Measurements from ENCODE around the gene HSD17B8. TPM values are rescaled to one million over a fixed set of nuclear protein-coding genes. Genes with fewer than 3 reads are reported as not detected.

HSD17B8 gene
- total RNA-seq, 3 donors from 2014 or later (not counting 1 experiment from before 2014, with no cell fraction given): 5.4 to 7.7 (median 6.8) TPM

DNA sequence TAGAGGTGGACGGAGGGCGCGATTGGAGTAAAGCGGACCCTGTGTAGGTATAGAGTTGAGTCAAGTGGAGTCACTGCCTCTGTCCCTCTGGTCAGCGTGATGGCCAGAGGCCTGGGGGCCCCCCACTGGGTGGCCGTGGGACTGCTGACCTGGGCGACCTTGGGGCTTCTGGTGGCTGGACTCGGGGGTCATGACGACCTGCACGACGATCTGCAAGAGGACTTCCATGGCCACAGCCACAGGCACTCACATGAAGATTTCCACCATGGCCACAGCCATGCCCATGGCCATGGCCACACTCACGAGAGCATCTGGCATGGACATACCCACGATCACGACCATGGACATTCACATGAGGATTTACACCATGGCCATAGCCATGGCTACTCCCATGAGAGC lies 3.3 kb upstream of the HSD17B8 start:
- TF ChIP-seq, protein P1, sequence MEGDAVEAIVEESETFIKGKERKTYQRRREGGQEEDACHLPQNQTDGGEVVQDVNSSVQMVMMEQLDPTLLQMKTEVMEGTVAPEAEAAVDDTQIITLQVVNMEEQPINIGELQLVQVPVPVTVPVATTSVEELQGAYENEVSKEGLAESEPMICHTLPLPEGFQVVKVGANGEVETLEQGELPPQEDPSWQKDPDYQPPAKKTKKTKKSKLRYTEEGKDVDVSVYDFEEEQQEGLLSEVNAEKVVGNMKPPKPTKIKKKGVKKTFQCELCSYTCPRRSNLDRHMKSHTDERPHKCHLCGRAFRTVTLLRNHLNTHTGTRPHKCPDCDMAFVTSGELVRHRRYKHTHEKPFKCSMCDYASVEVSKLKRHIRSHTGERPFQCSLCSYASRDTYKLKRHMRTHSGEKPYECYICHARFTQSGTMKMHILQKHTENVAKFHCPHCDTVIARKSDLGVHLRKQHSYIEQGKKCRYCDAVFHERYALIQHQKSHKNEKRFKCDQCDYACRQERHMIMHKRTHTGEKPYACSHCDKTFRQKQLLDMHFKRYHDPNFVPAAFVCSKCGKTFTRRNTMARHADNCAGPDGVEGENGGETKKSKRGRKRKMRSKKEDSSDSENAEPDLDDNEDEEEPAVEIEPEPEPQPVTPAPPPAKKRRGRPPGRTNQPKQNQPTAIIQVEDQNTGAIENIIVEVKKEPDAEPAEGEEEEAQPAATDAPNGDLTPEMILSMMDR (IDR thresholded peaks at IDR 0.05): no peak
- H3K27me3 Mint-ChIP-seq (ENCODE audit: low read depth in 2 of 2): no peaks in the 10 kb centered on the region
- no peak for ATAC-seq
- peaks cover 75 to 93% of the 10 kb centered on the region in 2 donors for H3K4me1 Mint-ChIP-seq
- H3K4me3 Mint-ChIP-seq: peak overlapping the region; percentile 99
- H3K4me1 ChIP-seq (ENCODE audit: control insufficient read depth, insufficient read depth, low read length): peaks cover 45% of the 10 kb centered on the region
- no peaks in the 10 kb centered on the region for H3K9me3 ChIP-seq (ENCODE audit: control insufficient read depth, insufficient read depth, low read length)
- no peaks in the 10 kb centered on the region for H3K9me3 Mint-ChIP-seq
- peak overlapping the region; percentile 98 for H3K27ac Mint-ChIP-seq
- DNase-seq: peak in 1 of 2 donors; percentile 25
- H3K36me3 ChIP-seq (ENCODE audit: control insufficient read depth, insufficient read depth, low read length): peaks cover 40% of the 10 kb centered on the region
- H3K27me3 ChIP-seq (ENCODE audit: control insufficient read depth, insufficient read depth, low read length): no peaks in the 10 kb centered on the region
- H3K36me3 Mint-ChIP-seq: peaks cover 20% of the 10 kb centered on the region
- WGBS (ENCODE audit: insufficient coverage): 6% methylated on average over 14 of the region's 14 CpGs
- peak overlapping the region; percentile 99 for H3K27ac ChIP-seq (ENCODE audit: low read length)
- peak overlapping the region; percentile 99 for H3K4me3 ChIP-seq (ENCODE audit: low read length)
- intact Hi-C loops (cut with micrococcal nuclease): loop anchor here (2.0 to 5.0 kb wide), 3 partner anchors 98 to 349 kb away; partner anchors contain the start of genes PHF1, PSMB9, RGL2 and TAP1

DNA sequence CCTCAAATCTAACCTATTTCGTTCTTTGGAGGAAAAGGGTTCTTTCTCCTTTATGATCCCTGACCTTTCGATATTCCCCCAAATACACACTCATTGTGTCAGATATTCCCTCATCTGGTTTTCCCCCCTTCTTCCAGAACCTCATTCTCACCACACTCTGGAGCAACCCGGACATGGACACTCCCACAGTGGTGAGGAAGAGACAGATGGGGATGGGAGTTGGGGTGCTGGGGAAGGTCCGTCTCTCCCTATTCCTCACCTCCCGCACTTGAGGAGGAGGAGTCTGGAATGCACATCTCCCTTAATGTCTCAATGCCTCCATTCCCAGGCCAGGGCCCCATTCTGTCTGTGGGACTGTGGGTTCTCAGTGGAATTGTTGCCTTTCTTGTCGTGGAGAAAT lies 2.5 kb upstream of the HSD17B8 start:
- H3K4me3 Mint-ChIP-seq: peak overlapping the region; percentile 86
- 97% methylated on average over 3 of the region's 6 CpGs for WGBS (ENCODE audit: insufficient coverage)
- peak overlapping the region; percentile 98 for H3K27ac Mint-ChIP-seq
- peaks cover 45% of the 10 kb centered on the region for H3K4me1 ChIP-seq (ENCODE audit: control insufficient read depth, insufficient read depth, low read length)
- no peaks in the 10 kb centered on the region for H3K27me3 Mint-ChIP-seq (ENCODE audit: low read depth in 2 of 2)
- DNase-seq (no peak), ATAC-seq (no peak)
- no peaks in the 10 kb centered on the region for H3K27me3 ChIP-seq (ENCODE audit: control insufficient read depth, insufficient read depth, low read length)
- TF ChIP-seq, protein P1 (IDR thresholded peaks at IDR 0.05): no peak
- H3K36me3 Mint-ChIP-seq: peaks cover 13% of the 10 kb centered on the region
- H3K9me3 Mint-ChIP-seq: no peaks in the 10 kb centered on the region
- intact Hi-C loops (cut with micrococcal nuclease): loop anchor here (2.0 to 5.0 kb wide), 3 partner anchors 97 to 350 kb away; partner anchors contain the start of genes PHF1, PSMB9, RGL2 and TAP1
- H3K4me1 Mint-ChIP-seq: peaks cover 74 to 87% of the 10 kb centered on the region in 2 donors
- no peaks in the 10 kb centered on the region for H3K9me3 ChIP-seq (ENCODE audit: control insufficient read depth, insufficient read depth, low read length)
- no peak overlapping the region for H3K27ac ChIP-seq (ENCODE audit: low read length)
- H3K4me3 ChIP-seq (ENCODE audit: low read length): no peak overlapping the region
- peaks cover 32% of the 10 kb centered on the region for H3K36me3 ChIP-seq (ENCODE audit: control insufficient read depth, insufficient read depth, low read length)

DNA sequence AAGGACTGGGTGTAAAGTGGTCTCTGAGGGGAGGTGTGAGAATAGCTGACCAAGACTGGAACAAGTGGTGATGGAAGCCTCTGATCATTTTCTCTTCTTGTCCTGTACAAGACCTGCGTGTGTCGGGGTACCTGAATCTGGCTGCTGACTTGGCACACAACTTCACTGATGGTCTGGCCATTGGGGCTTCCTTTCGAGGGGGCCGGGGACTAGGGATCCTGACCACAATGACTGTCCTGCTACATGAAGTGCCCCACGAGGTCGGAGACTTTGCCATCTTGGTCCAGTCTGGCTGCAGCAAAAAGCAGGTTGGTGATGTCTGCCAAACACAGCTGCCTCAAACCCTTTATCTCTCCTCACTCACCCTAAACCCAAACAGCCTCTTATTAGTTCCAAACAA lies 1.7 kb upstream of the HSD17B8 start:
- Mint-ChIP-seq H3K36me3 (peaks cover 13% of the 10 kb centered on the region), H3K4me3 (peak overlapping the region; percentile 49), H3K9me3 (no peaks in the 10 kb centered on the region), H3K4me1 (peaks cover 66 to 81% of the 10 kb centered on the region in 2 donors), H3K27me3 (ENCODE audit: low read depth in 2 of 2) (no peaks in the 10 kb centered on the region), H3K27ac (peak overlapping the region in 1 of 2 donors; percentile 15)
- no peak overlapping the region for H3K27ac ChIP-seq (ENCODE audit: low read length)
- peaks cover 51% of the 10 kb centered on the region for H3K4me1 ChIP-seq (ENCODE audit: control insufficient read depth, insufficient read depth, low read length)
- no peak overlapping the region for H3K4me3 ChIP-seq (ENCODE audit: low read length)
- TF ChIP-seq, protein P1 (IDR thresholded peaks at IDR 0.05): no peak
- DNase-seq (no peak), ATAC-seq (no peak)
- H3K9me3 ChIP-seq (ENCODE audit: control insufficient read depth, insufficient read depth, low read length): no peaks in the 10 kb centered on the region
- peaks cover 23% of the 10 kb centered on the region for H3K36me3 ChIP-seq (ENCODE audit: control insufficient read depth, insufficient read depth, low read length)
- no peaks in the 10 kb centered on the region for H3K27me3 ChIP-seq (ENCODE audit: control insufficient read depth, insufficient read depth, low read length)
- intact Hi-C loops (cut with micrococcal nuclease): loop anchor here (5.0 kb wide), 2 partner anchors 210 to 350 kb away; partner anchors contain the start of genes PHF1, PSMB9 and TAP1
- whole genome bisulfite sequencing (ENCODE audit: insufficient coverage): 92% methylated on average over 6 of the region's 6 CpGs

All from natural killer cell (primary cell).